Subcutaneous adipose tissue (tissue), 4 donors: ENCODE measurements around the gene NOXO1. TPM values are rescaled to one million over a fixed set of nuclear protein-coding genes. Genes with fewer than 3 reads are reported as not detected.

Experiments
- total RNA-seq, 4 donors: library from RNA; depleted of rRNA; stranded (reverse); fragments of >200 nt; gene quantifications; one replicate each; pipeline ENCODE4 v1.1.0, GENCODE V29; 2016
- TF ChIP-seq, protein P1 (sequence below): fragments of 450-650 bp; IDR thresholded peaks from one replicate; pipeline ENCODE4 v1.5.1; 2016; ENCODE audit warnings: low read depth, mild to moderate bottlenecking, control low read depth, antibody characterized with exemption, moderate library complexity

NOXO1 gene
- total RNA-seq, 4 donors from 2014 or later, result not detected

DNA sequence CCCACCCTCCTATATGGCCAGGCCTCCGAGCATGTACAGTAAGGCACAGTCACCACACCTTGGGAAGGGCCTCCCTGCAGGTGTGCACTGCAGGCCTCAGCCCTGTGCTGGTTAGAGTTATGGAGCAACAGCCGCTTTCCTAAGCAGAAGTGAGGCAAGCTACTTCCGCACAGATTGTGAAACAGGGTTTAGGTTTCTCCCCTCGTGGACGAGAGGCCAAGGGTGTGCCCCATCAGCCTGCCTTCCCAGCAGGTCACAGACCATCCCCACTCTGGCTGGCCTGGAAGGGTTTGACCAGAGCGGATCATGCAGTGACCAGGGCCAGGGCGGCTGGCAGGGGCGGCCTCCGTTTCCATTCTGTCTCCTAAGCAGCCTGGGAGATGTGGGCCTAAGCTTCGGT lies 43.0 kb downstream of the NOXO1 start:
- TF ChIP-seq, protein P1, sequence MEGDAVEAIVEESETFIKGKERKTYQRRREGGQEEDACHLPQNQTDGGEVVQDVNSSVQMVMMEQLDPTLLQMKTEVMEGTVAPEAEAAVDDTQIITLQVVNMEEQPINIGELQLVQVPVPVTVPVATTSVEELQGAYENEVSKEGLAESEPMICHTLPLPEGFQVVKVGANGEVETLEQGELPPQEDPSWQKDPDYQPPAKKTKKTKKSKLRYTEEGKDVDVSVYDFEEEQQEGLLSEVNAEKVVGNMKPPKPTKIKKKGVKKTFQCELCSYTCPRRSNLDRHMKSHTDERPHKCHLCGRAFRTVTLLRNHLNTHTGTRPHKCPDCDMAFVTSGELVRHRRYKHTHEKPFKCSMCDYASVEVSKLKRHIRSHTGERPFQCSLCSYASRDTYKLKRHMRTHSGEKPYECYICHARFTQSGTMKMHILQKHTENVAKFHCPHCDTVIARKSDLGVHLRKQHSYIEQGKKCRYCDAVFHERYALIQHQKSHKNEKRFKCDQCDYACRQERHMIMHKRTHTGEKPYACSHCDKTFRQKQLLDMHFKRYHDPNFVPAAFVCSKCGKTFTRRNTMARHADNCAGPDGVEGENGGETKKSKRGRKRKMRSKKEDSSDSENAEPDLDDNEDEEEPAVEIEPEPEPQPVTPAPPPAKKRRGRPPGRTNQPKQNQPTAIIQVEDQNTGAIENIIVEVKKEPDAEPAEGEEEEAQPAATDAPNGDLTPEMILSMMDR, result no peak

GRCh38 chr16:1936945-1937479 lies 44.3 kb downstream of the NOXO1 start:
- TF ChIP-seq, protein P1, result no peak

DNA sequence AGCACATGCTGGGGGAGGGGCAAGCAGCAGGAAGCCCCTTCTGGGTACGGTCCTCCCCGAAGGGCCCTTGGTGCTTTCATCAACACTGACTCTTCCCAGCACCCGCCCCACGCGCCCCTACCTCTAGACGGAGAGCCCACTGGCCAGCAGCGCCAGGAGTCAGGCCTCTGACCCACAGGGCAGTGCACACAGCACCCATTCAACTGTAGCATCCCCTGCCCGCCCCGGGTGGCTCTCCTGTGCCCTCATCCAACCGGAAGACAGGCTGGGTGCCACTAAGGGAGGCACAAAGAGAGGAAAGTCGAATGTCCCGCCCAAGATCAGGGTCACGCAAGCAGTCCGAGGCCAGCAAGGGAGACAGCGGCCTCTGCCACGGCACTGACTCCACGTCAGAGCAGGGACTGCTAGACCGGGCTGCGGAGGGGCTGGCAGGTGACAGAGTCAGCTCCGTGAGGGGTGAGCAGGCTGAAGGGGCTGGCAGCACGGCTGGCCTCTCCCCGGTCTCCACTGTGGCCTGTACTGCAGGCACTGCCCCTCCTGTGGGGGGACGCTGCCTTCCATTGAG lies 48.1 kb downstream of the NOXO1 start:
- TF ChIP-seq, protein P1, result no peak

DNA sequence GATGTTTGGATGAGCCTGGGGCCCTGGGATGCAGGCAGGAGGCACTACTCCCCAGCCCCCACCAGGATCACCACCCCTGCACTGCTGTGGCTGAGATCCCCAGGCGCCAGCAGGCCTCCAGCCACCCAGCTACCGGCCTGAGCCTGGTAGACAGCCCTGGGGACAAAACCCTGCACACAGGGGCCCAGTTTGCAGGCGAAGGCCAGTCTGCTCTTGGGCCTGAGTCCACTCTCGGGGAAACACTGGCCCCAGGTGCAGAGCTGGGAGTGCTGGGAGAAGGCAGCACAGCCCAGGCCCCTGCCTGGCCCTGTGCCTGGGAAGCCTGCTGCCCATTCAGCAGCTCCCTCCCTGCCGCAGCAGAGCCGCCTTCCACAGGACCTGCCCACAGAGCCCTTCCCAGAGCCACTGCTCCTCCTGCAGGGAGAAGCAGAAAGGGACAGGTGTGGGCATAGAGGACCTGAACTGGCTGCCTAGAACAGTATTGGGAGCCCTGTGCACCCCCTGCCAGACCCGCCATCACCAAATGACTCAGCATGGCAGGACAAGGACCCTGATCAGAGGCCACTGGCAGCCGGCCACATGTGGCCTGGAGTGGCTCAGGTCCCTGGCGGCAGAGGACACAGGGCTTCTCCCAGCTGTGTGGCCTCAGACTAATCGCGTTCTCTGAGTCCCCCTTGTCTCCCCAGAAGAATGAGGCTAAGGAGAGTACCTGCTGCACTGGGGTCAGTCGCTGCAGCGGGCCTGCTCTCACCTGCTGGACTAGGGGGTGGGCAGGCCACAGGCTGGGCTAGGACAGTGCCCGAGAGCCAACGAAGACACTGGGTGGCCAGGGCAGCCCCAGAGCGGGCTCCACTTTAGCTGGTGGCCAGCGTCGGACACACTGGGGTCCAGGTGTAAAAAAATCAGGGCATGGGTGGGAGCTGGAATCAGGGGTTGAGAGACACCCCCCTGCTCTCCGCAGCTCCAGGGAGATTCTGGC lies 48.9 kb downstream of the NOXO1 start:
- TF ChIP-seq, protein P1, result no peak

GRCh38 chr16:1930338-1930720 lies 50.9 kb downstream of the NOXO1 start:
- TF ChIP-seq, protein P1, result no peak

- TF ChIP-seq, protein P1, result no peak
Observed at GRCh38 chr16:1929578-1930337, 51.5 kb downstream of the NOXO1 start.
